Cerebellar nuclear complex (tissue), 1 donor: ENCODE results near the gene C1orf174.

ENCODE experiments used
- DNase-seq, 2 experiments: peaks; one replicate each; lab custom pipeline; 2025; lab: John Stamatoyannopoulos, UW

C1orf174 gene

GRCh38 chr1:3894626-3895278 lies 5.3 kb downstream of the C1orf174 start:
- no peak for DNase-seq

DNA sequence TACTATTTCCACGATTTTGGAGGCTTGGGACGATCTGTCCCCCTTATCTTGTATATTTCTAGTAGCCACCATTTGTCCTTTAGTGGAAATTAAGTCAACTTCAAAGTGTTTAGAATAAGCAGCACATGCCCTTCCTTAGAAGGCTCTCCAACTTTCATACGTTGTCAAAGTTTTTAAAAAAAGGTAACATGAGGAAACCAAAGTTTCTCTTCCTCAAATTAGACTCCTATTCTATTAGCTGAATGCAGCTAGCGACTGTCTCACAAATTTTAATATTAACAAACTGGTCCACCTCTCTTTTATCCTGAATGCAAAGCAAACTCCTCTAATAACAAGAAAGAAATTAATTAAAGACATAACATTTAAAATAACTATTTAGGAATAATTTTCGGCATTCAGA lies 6.9 kb downstream of the C1orf174 start:
- DNase-seq = no peak

DNA sequence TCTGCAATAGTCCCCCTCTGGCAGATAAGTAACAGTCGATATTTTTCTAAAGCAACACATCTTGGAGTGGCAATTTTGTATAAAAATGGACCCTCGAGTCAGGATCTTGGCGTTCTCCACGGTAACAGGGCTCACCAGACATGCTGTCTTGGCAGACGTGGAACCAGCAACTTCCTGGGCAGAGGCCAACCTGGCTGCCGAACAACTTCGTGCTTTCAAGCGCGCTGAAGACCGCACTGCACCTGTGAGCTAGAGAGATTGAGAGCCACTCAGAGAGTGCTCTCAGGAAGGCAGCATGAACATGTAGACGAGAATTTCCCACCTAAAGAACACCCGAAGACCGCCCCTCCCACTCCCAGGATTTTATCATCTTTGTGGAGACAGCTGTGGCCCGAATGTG lies 7.3 kb downstream of the C1orf174 start:
- DNase-seq = no peak

DNA sequence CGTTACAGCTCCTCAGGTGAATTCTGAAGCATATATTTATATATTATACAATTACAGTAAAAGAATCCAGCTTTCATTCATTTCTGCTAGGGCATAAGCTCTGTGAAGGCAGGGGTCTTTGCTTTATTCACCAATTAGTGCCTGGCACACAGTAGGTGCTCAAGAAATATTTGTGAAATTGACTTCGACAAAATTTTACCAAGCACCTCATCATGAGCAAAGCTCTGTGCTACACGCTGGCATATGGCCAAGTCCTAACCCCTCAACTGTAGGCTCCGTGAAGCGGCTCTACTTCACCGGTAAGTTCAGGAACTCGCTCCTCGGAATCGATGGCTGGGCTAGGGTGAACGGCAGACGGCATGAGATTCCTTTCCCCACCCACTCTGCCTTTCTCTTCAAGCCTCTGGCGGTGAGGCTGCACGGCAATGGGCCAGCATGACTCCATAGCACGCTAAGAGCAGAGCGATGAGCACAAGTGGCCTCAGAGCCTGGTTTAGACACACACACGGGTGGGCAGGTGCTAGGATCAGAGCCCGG lies 8.7 kb downstream of the C1orf174 start:
- DNase-seq = no peak

GRCh38 chr1:3890389-3891328 lies 9.4 kb downstream of the C1orf174 start:
- no peak for DNase-seq

GRCh38 chr1:3889936-3890335 lies 10.1 kb downstream of the C1orf174 start:
- no peak for DNase-seq

DNA sequence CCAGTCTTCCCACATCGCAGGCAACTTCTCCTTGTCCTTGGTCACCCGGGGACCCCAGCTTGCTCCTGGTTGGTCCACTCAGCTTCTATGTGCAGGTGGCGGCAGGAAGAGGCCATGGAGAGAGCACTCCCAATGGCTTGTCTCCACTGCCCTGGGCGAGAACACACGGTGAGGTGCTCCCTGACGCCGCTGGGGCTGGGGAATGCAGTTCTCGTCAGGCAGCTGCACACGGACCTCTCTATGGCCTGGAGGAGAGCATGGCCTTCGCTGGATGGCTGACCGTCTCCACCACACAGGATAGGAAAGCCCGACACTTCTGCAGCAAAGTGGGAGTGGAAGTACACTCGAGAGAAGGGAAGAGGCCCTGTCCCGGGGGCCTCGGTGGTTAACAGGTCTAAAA lies 11.8 kb downstream of the C1orf174 start:
- DNase-seq = no peak

GRCh38 chr1:3886691-3887090 lies 13.4 kb downstream of the C1orf174 start:
- DNase-seq = no peak

GRCh38 chr1:3886106-3886670 lies 13.9 kb downstream of the C1orf174 start:
- DNase-seq = no peak

GRCh38 chr1:3885611-3886010 lies 14.5 kb downstream of the C1orf174 start:
- DNase-seq = no peak

GRCh38 chr1:3884966-3885365 lies 15.1 kb downstream of the C1orf174 start:
- no peak for DNase-seq

DNA sequence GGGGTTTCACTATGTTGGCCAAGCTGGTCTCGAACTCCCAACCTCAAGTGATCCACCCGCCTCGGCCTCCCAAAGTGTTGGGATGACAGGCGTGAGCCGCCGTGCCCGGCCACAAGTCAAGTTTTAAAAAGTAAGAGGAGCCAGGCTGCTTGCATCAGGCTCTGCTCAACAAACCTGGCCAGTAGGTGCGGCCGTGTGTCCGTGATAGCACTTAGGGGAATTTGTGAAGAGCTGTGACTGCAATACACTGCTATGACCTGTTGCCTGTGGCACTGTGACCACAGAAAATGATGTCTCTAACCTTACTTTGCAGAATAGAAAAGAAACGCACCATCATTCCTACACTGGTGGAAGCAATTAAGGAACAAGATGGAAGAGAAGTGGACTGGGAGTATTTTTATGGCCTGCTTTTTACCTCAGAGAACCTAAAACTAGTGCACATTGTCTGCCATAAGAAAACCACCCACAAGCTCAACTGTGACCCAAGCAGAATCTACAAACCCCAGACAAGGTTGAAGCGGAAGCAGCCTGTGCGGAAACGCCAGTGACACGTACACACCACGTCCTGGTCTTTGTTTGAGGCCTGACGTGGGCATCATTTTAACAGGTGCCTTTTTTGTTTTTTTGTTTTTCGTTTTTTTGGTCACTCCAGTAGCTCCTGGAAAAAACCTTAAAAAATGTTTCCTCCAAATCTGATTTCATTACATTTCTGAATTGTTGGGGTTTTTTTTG lies 16.7 kb downstream of the C1orf174 start:
- DNase-seq = no peak

GRCh38 chr1:3881193-3881480 lies 18.9 kb downstream of the C1orf174 start:
- DNase-seq = no peak

GRCh38 chr1:3880429-3881192 lies 19.5 kb downstream of the C1orf174 start:
- DNase-seq = no peak

DNA sequence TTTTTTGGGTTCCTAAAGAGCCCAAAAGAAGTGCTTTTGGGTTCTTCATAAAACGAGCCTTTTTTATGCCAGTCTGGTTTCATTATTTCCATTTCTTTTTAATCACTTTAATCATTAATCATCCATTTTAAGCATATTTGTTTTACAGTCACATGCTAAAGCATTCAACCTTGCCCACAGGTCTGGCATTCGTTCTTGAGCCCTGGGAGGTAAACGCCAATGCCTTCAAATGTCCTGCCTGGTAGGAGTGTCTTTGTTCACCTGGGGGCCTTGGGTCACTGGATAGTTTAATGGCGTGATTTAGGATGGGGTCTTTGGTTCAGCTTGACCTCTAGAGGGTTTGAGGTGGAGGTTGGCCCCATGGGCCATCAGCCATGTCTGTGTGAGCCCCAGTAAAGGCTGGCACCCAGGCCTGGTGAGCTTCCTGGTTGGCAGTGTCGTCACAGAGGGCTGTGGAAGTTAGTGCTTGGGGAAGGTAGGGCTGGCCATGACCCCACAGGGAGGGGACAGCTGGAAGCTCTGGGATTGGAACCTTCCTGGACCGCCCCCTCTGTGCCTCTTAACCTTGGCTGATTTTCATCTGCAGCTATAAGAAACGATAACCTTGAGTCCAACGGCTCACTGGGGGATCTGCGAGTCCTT lies 20.2 kb downstream of the C1orf174 start:
- DNase-seq = no peak

GRCh38 chr1:3879099-3879498 lies 21.0 kb downstream of the C1orf174 start:
- no peak for DNase-seq

GRCh38 chr1:3876716-3877115 lies 23.4 kb downstream of the C1orf174 start:
- DNase-seq = no peak

GRCh38 chr1:3874736-3875135 lies 25.3 kb downstream of the C1orf174 start:
- no peak for DNase-seq

- DNase-seq = no peak
Observed at GRCh38 chr1:3872546-3872945, 27.5 kb downstream of the C1orf174 start.

GRCh38 chr1:3871451-3871805 lies 28.6 kb downstream of the C1orf174 start:
- DNase-seq = no peak

DNA sequence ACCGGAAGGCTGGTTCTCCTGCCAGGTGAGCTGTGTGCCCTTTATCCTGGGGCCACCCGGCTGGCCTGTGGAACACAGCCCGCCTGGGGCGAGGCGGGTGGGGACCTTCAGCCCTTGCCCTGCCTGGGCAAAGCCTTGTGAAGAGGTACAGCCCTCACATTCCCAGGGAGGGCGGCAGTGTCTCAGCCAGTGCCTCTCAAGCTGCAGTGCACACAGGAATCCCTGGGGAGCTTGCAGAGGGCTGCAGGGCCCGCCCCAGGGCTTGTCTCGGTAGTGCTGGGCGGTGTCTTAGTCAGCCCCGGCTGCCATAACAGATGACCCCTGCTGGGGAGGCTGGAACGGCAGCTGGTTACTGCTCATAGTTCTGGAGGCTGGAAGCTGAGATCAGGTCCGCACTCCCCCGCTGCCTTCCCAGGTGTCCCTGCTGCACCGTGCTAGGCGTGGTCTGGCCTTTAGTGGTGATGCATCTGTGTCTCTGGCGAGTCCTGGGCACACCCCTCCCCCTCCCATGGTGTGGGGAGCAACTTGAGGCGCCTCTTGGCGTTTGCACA lies 30.2 kb downstream of the C1orf174 start:
- DNase-seq = no peak
